Chondrocyte (in vitro differentiated cells): ENCODE data around the gene RORB. TPM values are rescaled to one million over a fixed set of nuclear protein-coding genes. Genes with fewer than 3 reads are reported as not detected.

ENCODE experiments used
- DNase-seq: peaks from one replicate; pipeline ENCODE4 v3.0.0; 2021; ENCODE audit warnings: mixed read lengths, low spot score
- H3K27ac Mint-ChIP-seq: one replicate; pipeline ENCODE4 v1.8.0; 2021; ENCODE audit warnings: mild to moderate bottlenecking, moderate library complexity, mixed read lengths; ENCODE audit not compliant: unreplicated experiment
- H3K27me3 Mint-ChIP-seq: 2 replicates; pipeline ENCODE4 v1.8.0; 2021; ENCODE audit warnings: low read depth, mixed read lengths
- H3K36me3 Mint-ChIP-seq: 2 replicates; pipeline ENCODE4 v1.8.0; 2021; ENCODE audit warnings: low read depth, mixed read lengths
- H3K4me1 Mint-ChIP-seq: 2 replicates; pipeline ENCODE4 v1.8.0; 2021; ENCODE audit warnings: low read depth, mild to moderate bottlenecking, mixed read lengths
- H3K4me3 Mint-ChIP-seq: one replicate; pipeline ENCODE4 v1.8.0; 2021; ENCODE audit warnings: mild to moderate bottlenecking, moderate library complexity, mixed read lengths; ENCODE audit not compliant: unreplicated experiment
- H3K9me3 Mint-ChIP-seq: 2 replicates; pipeline ENCODE4 v1.8.0; 2021; ENCODE audit warnings: low read depth, mixed read lengths
- CTCF ChIP-seq: fragments of 200-600 bp; sonication (generic); IDR thresholded peaks from 2 replicates; pipeline ENCODE4 v1.5.0; 2021; ENCODE audit warnings: antibody characterized with exemption, mild to moderate bottlenecking, moderate library complexity
- total RNA-seq: library from RNA; stranded (reverse); gene quantifications from 3 replicates; pipeline ENCODE4 v1.2.1, GENCODE V29; 2021

The RORB gene
- total RNA-seq, 1 donor from 2014 or later, result not detected

- peaks cover 5% of the 10 kb centered on the region for H3K9me3 Mint-ChIP-seq
- H3K36me3 Mint-ChIP-seq, result no peaks in the 10 kb centered on the region
- no peaks in the 10 kb centered on the region for H3K4me1 Mint-ChIP-seq
- H3K27ac Mint-ChIP-seq, result no peak overlapping the region
- no peak overlapping the region for H3K4me3 Mint-ChIP-seq
- no peak for TF ChIP-seq CTCF
- H3K27me3 Mint-ChIP-seq, result peaks cover 4% of the 10 kb centered on the region
- DNase-seq, result no peak
Observed at GRCh38 chr9:74478606-74479005, 18.5 kb upstream of the RORB start.

- no peak for DNase-seq
- H3K4me3 Mint-ChIP-seq, result no peak overlapping the region
- TF ChIP-seq CTCF, result no peak
- H3K9me3 Mint-ChIP-seq, result peaks cover 4% of the 10 kb centered on the region
- no peak overlapping the region for H3K27ac Mint-ChIP-seq
- no peaks in the 10 kb centered on the region for H3K36me3 Mint-ChIP-seq
- H3K4me1 Mint-ChIP-seq, result no peaks in the 10 kb centered on the region
- H3K27me3 Mint-ChIP-seq, result peaks cover 4% of the 10 kb centered on the region
Observed at GRCh38 chr9:74479711-74480110, 17.4 kb upstream of the RORB start.

GRCh38 chr9:74487395-74487794, 9.7 kb upstream of the RORB start:
- no peak overlapping the region for H3K4me3 Mint-ChIP-seq
- peaks cover 20% of the 10 kb centered on the region for H3K27me3 Mint-ChIP-seq
- H3K4me1 Mint-ChIP-seq, result no peaks in the 10 kb centered on the region
- DNase-seq, result no peak
- H3K9me3 Mint-ChIP-seq, result no peaks in the 10 kb centered on the region
- H3K27ac Mint-ChIP-seq, result no peak overlapping the region
- no peak for TF ChIP-seq CTCF
- H3K36me3 Mint-ChIP-seq, result no peaks in the 10 kb centered on the region

GRCh38 chr9:74493512-74493911, 3.6 kb upstream of the RORB start:
- no peak for DNase-seq
- Mint-ChIP-seq H3K36me3 (peaks cover 3% of the 10 kb centered on the region), H3K4me1 (peaks cover 14% of the 10 kb centered on the region), H3K9me3 (no peaks in the 10 kb centered on the region), H3K4me3 (no peak overlapping the region), H3K27me3 (peaks cover 46% of the 10 kb centered on the region), H3K27ac (no peak overlapping the region)
- TF ChIP-seq CTCF, result no peak

GRCh38 chr9:74494490-74494889, 2.6 kb upstream of the RORB start:
- H3K4me3 Mint-ChIP-seq, result no peak overlapping the region
- H3K36me3 Mint-ChIP-seq, result peaks cover 3% of the 10 kb centered on the region
- peaks cover 53% of the 10 kb centered on the region for H3K27me3 Mint-ChIP-seq
- no peak overlapping the region for H3K27ac Mint-ChIP-seq
- H3K4me1 Mint-ChIP-seq, result peaks cover 20% of the 10 kb centered on the region
- DNase-seq, result no peak
- no peak for TF ChIP-seq CTCF
- no peaks in the 10 kb centered on the region for H3K9me3 Mint-ChIP-seq
